Measurements from ENCODE around the gene NDEL1.
A peak's percentile ranks its signal among the peaks of the same experiment; 100 is the strongest.

The NDEL1 gene

DNA sequence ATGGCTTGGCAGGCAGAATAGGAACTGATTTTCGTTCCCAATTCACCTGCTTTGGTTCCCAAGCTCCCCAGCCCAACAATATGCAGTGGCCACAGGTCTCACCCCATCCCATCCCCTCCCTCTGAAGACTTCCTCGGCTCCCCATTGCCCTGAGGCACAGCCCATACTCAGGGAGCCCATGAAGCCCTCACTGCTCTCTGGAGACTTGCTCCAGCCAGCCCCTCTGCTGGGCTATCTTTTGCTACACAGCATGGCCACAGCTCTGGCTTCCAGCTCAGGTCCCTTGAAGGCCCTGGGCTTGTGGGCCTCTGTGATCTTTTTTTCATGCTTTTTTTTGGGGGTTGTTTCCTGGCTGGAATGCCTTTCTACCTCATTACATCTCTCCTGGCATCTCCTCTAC, 29.5 kb upstream of the NDEL1 start:
- DNase-seq (ENCODE audit: low spot score): no peak
- in situ Hi-C loops (cut with MboI; ENCODE audit: low sequenced_read_pairs, unreplicated experiment): loop anchor here (25.0 kb wide), 1 partner anchor 581 kb away; no protein-coding TSS in a partner anchor
- TF ChIP-seq CTCF (IDR thresholded peaks at IDR 0.05; ENCODE audit: borderline replicate concordance, control extremely low read depth, extremely low read depth, insufficient read depth, missing control alignments): no peak

DNA sequence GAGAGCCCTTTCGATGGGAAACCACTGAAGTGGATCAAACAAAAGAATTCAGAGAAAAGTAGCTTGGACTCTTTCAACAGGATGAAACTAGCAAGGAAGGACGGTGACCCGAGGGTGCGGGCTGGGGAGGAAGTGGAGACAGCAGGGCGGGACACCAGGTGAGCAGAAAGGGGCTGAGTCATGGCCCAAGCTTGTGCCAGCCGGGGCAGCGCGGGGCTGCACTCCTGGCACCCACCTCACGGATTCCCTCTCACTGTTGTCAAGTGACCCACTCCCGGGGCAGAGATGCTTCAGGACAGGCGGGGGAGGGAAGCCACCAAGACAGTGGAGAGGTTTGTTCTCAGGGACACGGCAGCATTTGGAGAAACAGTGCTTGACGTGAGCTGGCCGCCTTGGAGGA, 27.3 kb upstream of the NDEL1 start:
- no peak for DNase-seq (ENCODE audit: low spot score)
- in situ Hi-C loops (cut with MboI; ENCODE audit: low sequenced_read_pairs, unreplicated experiment): loop anchor here (25.0 kb wide), 1 partner anchor 579 kb away; no protein-coding TSS in a partner anchor

DNA sequence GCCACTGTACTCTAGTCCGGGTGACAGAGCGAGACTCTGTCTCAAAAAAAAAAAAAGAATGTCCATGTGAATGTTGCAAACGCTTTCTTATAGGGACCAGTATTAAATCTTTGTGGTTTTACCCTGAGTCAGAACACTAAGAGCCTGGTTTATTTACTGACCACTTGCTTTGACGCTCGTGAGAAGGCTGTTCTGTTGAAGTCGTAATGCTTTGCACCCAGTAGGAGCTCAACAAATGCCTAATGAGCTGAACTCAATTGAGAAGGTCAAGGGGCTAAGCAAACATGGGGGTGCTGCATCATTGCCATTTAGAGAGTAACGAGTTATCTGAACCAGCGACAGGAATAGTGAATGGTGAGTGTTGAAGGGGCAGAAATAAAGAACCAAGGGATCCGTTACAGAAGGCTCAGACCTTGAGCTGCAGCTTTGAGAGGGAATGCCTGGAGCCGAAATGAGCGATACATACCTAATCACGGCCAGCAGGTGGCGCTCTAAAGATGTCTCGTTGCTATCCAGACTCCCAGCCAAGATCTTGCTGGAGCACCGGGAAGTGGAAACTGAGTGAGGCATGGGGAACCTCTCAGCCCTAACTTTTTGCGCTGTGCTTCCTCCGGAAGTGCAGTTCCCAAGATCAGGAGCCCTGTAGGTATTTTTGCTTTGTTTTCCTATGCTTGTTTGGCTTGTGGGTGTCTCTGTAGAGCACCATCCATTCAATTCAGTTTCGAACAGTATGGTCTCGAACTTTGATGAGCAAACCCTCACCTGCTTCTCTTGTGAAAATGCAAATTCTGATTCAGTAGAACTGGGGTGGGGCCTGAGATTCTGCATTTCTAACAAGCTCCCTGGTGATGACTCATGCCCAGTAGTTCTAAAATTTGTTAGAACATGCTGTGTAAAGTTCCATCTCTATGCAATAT, 25.5 kb upstream of the NDEL1 start:
- TF ChIP-seq CTCF (IDR thresholded peaks at IDR 0.05; ENCODE audit: borderline replicate concordance, control extremely low read depth, extremely low read depth, insufficient read depth, missing control alignments): peak; percentile 79
- peak; percentile 77 for DNase-seq (ENCODE audit: low spot score)
- in situ Hi-C loops (cut with MboI; ENCODE audit: low sequenced_read_pairs, unreplicated experiment): loop anchor here (10.0 to 25.0 kb wide), 2 partner anchors 335 to 577 kb away; partner anchors contain the start of gene CCDC42

More for the DNA sequence above, 27.3 kb upstream of the NDEL1 start:
- no peak for TF ChIP-seq CTCF (IDR thresholded peaks at IDR 0.05; ENCODE audit: borderline replicate concordance, control extremely low read depth, extremely low read depth, insufficient read depth, missing control alignments)

DNA sequence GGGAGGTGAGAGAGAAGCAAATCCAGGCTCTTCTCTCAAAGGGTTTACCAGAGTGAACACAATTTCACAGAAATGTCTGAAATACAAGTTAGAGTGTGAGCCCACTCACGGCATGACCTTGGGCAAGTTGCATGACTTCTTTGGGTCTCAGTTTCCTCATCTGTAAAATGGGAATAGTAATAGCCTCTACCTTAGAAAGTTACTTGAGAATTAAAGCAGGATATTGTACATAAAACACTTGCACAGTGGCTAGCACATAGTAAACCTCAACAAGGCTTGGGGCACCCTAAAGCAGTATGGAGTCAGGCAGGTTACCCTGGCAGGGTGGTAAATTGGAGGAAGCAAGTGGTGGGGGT, 24.8 kb upstream of the NDEL1 start:
- in situ Hi-C loops (cut with MboI; ENCODE audit: low sequenced_read_pairs, unreplicated experiment): loop anchor here (10.0 to 25.0 kb wide), 2 partner anchors 334 to 576 kb away; partner anchors contain the start of gene CCDC42
- no peak for TF ChIP-seq CTCF (IDR thresholded peaks at IDR 0.05; ENCODE audit: borderline replicate concordance, control extremely low read depth, extremely low read depth, insufficient read depth, missing control alignments)
- no peak for DNase-seq (ENCODE audit: low spot score)

DNA sequence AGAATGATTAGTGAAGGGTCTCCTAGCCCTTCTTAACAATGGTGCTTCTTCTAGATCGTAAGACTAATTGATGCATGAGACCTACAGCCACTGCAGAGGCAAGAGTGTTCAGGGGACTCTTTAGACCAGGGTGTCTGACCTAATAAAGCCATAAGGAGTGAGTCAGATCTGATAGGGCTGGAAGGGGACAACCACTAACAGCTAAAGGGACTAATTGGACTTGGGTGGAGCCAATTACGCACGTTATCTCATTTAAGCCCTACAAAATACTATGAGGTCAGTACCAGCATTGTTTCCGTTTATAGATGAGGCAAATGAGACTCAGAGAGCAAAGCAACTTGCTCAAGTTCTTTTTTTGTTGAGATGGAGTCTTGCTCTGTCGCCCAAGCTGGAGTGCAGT, 23.6 kb upstream of the NDEL1 start:
- TF ChIP-seq CTCF (IDR thresholded peaks at IDR 0.05; ENCODE audit: borderline replicate concordance, control extremely low read depth, extremely low read depth, insufficient read depth, missing control alignments): no peak
- no peak for DNase-seq (ENCODE audit: low spot score)
- in situ Hi-C loops (cut with MboI; ENCODE audit: low sequenced_read_pairs, unreplicated experiment): loop anchor here (10.0 to 25.0 kb wide), 2 partner anchors 333 to 575 kb away; partner anchors contain the start of gene CCDC42

- in situ Hi-C loops (cut with MboI; ENCODE audit: low sequenced_read_pairs, unreplicated experiment): loop anchor here (10.0 to 25.0 kb wide), 2 partner anchors 331 to 574 kb away; partner anchors contain the start of gene CCDC42
- no peak for DNase-seq (ENCODE audit: low spot score)
- no peak for TF ChIP-seq CTCF (IDR thresholded peaks at IDR 0.05; ENCODE audit: borderline replicate concordance, control extremely low read depth, extremely low read depth, insufficient read depth, missing control alignments)
Measured at GRCh38 chr17:8413328-8413727, 22.4 kb upstream of the NDEL1 start.

Data from GM13976 (cell line).